COLO668 (cell line): ENCODE measurements around the gene TVP23C.
A peak's percentile ranks its signal among the peaks of the same experiment; 100 is the strongest.
"Not testable (repeated sequence)": the region's sequence is repeated elsewhere in the genome, so short reads cannot be mapped to it uniquely, and the experiment has no call there.

Source experiments
- DNase-seq: peaks from one replicate; lab custom pipeline; 2025; ENCODE audit not compliant: unreplicated experiment; lab: John Stamatoyannopoulos, UW

Gene TVP23C

GRCh38 chr17:15563375-15563857, at the start of gene TVP23C:
TVP23C (minus strand) TSS chr17:15563483; CDS start chr17:15563448, 35 bp downstream.
- DNase-seq, result peak; percentile 46

GRCh38 chr17:15592960-15593359, 29.7 kb upstream of the TVP23C start:
- DNase-seq, result not testable (repeated sequence)

- DNase-seq, result not testable (repeated sequence)
These were observed 28.7 kb upstream of the TVP23C start for GRCh38 chr17:15591986-15592385.

- DNase-seq, result not testable (repeated sequence)
These were observed 27.6 kb upstream of the TVP23C start for GRCh38 chr17:15590844-15591243.

- not testable (repeated sequence) for DNase-seq
These were observed 26.6 kb upstream of the TVP23C start for GRCh38 chr17:15589544-15590536.

GRCh38 chr17:15588017-15588416, 24.7 kb upstream of the TVP23C start:
- DNase-seq, result not testable (repeated sequence)

GRCh38 chr17:15583313-15583712, 20.0 kb upstream of the TVP23C start:
- not testable (repeated sequence) for DNase-seq

- not testable (repeated sequence) for DNase-seq
These were observed 18.2 kb upstream of the TVP23C start for GRCh38 chr17:15581462-15581861.

- not testable (repeated sequence) for DNase-seq
These were observed 13.6 kb upstream of the TVP23C start for GRCh38 chr17:15576848-15577247.

GRCh38 chr17:15574660-15575059, 11.4 kb upstream of the TVP23C start:
- DNase-seq, result not testable (repeated sequence)

- not testable (repeated sequence) for DNase-seq
These were observed 10.6 kb upstream of the TVP23C start for GRCh38 chr17:15573870-15574269.

GRCh38 chr17:15562613-15563374, 489 bp downstream of the TVP23C start:
- not testable (repeated sequence) for DNase-seq

- not testable (repeated sequence) for DNase-seq
These were observed 1.8 kb downstream of the TVP23C start for GRCh38 chr17:15561439-15561838.

- not testable (repeated sequence) for DNase-seq
These were observed 4.7 kb downstream of the TVP23C start for GRCh38 chr17:15558403-15559105.

GRCh38 chr17:15557334-15557832, 5.9 kb downstream of the TVP23C start:
- DNase-seq, result not testable (repeated sequence)

- DNase-seq, result not testable (repeated sequence)
These were observed 10.4 kb downstream of the TVP23C start for GRCh38 chr17:15552932-15553331.

GRCh38 chr17:15549552-15549951, 13.7 kb downstream of the TVP23C start:
- not testable (repeated sequence) for DNase-seq

- not testable (repeated sequence) for DNase-seq
These were observed 16.7 kb downstream of the TVP23C start for GRCh38 chr17:15546604-15547003.

- DNase-seq, result not testable (repeated sequence)
These were observed 22.7 kb downstream of the TVP23C start for GRCh38 chr17:15540371-15541219.
